WTC11 (cell line): ENCODE data around the gene TMEM198. TPM values are rescaled to one million over a fixed set of nuclear protein-coding genes. Genes with fewer than 3 reads are reported as not detected.

Experiments used
- ATAC-seq: fragments of 200-7000 bp; cut with Tn5 transposase; 2 replicates; pipeline ENCODE4 v1.10.0; 2021; ENCODE audit warnings: mild to moderate bottlenecking, moderate library complexity
- CTCF ChIA-PET: fragments of 300-600 bp; sonication (Branson Sonifier 250); formaldehyde crosslinking; loops from one replicate; lab custom pipeline; 2021; ENCODE audit warnings: antibody characterized with exemption; lab: Charles Lee
- POLR2A ChIA-PET: fragments of 350-600 bp; sonication (Branson Sonifier 250); formaldehyde crosslinking; loops from one replicate; lab custom pipeline; 2021; ENCODE audit warnings: antibody characterized with exemption; lab: Charles Lee
- DNase-seq: peaks from one replicate; pipeline ENCODE4 v3.0.0; 2021; ENCODE audit warnings: low spot score
- H3K27ac Mint-ChIP-seq: 2 replicates; pipeline ENCODE4 v1.8.0; 2021; ENCODE audit warnings: mixed read lengths
- H3K27me3 Mint-ChIP-seq: 2 replicates; pipeline ENCODE4 v1.8.0; 2021; ENCODE audit warnings: low read depth, mild to moderate bottlenecking, moderate library complexity, mixed read lengths
- H3K36me3 Mint-ChIP-seq: 2 replicates; pipeline ENCODE4 v1.8.0; 2021; ENCODE audit warnings: mixed read lengths
- H3K4me1 Mint-ChIP-seq: 2 replicates; pipeline ENCODE4 v1.8.0; 2022; ENCODE audit warnings: mixed read lengths
- H3K4me3 Mint-ChIP-seq: 2 replicates; pipeline ENCODE4 v1.8.0; 2021; ENCODE audit warnings: mild to moderate bottlenecking, moderate library complexity, mixed read lengths
- H3K9me3 Mint-ChIP-seq: 2 replicates; pipeline ENCODE4 v1.8.0; 2021; ENCODE audit warnings: mixed read lengths
- CTCF ChIP-seq: fragments of 200-600 bp; IDR thresholded peaks from 2 replicates; pipeline ENCODE4 v1.8.0; 2022; ENCODE audit warnings: antibody characterized with exemption
- FOXJ3 ChIP-seq: sonication (generic); formaldehyde crosslinking; IDR thresholded peaks from 2 replicates; pipeline ENCODE4 v1.9.0; 2021; ENCODE audit warnings: missing genetic modification reagents, mild to moderate bottlenecking, borderline replicate concordance
- JUN ChIP-seq: sonication (generic); formaldehyde crosslinking; IDR thresholded peaks from 2 replicates; pipeline ENCODE4 v1.8.0; 2023; ENCODE audit warnings: mild to moderate bottlenecking, missing genetic modification reagents
- KAT7 ChIP-seq: sonication (generic); formaldehyde crosslinking; IDR thresholded peaks from 2 replicates; pipeline ENCODE4 v1.8.1; 2023; ENCODE audit warnings: missing genetic modification reagents, mild to moderate bottlenecking, borderline replicate concordance
- MYBL2 ChIP-seq: sonication (generic); formaldehyde crosslinking; IDR thresholded peaks from 2 replicates; pipeline ENCODE4 v1.8.1; 2023; ENCODE audit warnings: mild to moderate bottlenecking, moderate library complexity, missing genetic modification reagents
- ZNF138 ChIP-seq: sonication (generic); formaldehyde crosslinking; conservative IDR thresholded peaks from 2 replicates; pipeline ENCODE4 v1.8.1; 2022; ENCODE audit warnings: mild to moderate bottlenecking, moderate library complexity, missing genetic modification reagents
- ZNF671 ChIP-seq: fragments of 250-450 bp; sonication (Bioruptor Pico); IDR thresholded peaks from 2 replicates; pipeline ENCODE4 v1.8.0; 2021; ENCODE audit warnings: mild to moderate bottlenecking
- total RNA-seq: library from RNA; stranded (reverse); gene quantifications from 3 replicates; pipeline ENCODE4 v1.2.3, GENCODE V29; 2021
- TF ChIP-seq, protein P1 (sequence below): sonication (generic); formaldehyde crosslinking; IDR thresholded peaks from 2 replicates; pipeline ENCODE4 v1.8.1; 2022; ENCODE audit warnings: low read depth, mild to moderate bottlenecking, moderate library complexity, missing genetic modification reagents, borderline replicate concordance
- TF ChIP-seq, protein P2 (sequence below): sonication (generic); formaldehyde crosslinking; IDR thresholded peaks from 2 replicates; pipeline ENCODE4 v1.8.0; 2023; ENCODE audit warnings: missing genetic modification reagents, mild to moderate bottlenecking, borderline replicate concordance

The TMEM198 gene
- total RNA-seq, 1 experiment from 2014 or later: 7.1 TPM

- TF ChIP-seq FOXJ3 (CRISPR knock-in tag): no peak
- TF ChIP-seq MYBL2: no peak
- Mint-ChIP-seq H3K4me3 (no peak overlapping the region), H3K4me1 (peaks cover 46% of the 10 kb centered on the region), H3K9me3 (no peaks in the 10 kb centered on the region), H3K27ac (no peak overlapping the region; the same call in 1 of the 2 replicates), H3K27me3 (peaks cover 7% of the 10 kb centered on the region), H3K36me3 (peaks cover 29% of the 10 kb centered on the region)
- DNase-seq (no peak), ATAC-seq (no peak)
- ChIA-PET CTCF (interaction anchor here (0.6 to 7.2 kb wide), 28 partner anchors 7 to 530 kb away, joined by 3 to 86 read pairs (median 8); partner anchors contain the start of genes CHPF, DNPEP, GMPPA and INHA), POLR2A (interaction anchor here (3.4 to 3.6 kb wide), 3 partner anchors 7 to 38 kb away, joined by 17 to 29 read pairs (median 17); partner anchors contain the start of genes INHA, OBSL1 and STK11IP)
Measured at GRCh38 chr2:219559156-219559915, 15.5 kb downstream of the TMEM198 start.

DNA sequence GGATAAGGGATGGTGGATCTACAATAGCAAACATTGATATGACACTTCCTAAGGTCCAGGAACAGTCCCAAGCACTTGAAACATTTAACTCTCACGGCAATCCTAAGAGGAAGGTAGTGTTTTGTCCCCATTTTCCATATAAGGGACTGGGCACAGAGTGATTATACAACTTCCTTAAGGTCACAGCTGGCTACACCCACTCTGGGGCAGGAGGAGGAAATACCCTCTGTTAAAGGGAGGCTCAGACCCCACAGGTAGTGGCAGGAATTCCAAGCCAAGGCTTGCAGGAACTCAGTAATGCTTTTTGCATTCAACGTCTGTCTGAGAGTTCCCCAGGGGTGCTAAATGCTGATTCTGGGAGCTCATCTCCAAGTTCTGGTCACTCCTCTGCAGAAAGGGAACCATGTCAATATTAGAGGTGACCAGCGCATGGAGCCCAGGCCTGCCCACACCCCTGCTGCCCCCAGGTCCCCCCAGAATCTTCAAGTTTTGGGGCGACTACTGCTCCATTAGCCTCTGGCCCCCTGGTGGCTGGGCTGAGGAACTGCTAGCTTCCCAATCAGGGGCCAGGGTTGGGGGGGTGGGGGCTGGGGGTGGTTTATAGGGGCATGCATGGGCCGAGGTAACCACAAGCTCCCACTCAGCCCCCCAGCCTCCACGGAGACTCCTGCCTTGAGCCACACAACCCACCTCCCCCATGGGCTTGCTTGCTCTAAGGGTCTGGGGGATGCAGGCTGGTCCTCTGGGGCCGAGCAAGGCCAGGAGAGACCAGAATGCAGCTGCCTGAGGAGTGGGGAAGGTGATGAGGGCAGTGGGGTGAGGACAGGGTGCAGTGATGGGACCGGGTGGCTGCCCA, 16.4 kb downstream of the TMEM198 start:
- POLR2A ChIA-PET: interaction anchor here (1.0 to 3.6 kb wide), 6 partner anchors 8 to 125 kb away, joined by 3 to 29 read pairs (median 10); partner anchors contain the start of genes CHPF, INHA, OBSL1 and STK11IP
- H3K4me3 Mint-ChIP-seq: no peak overlapping the region
- peaks cover 56% of the 10 kb centered on the region for H3K4me1 Mint-ChIP-seq
- TF ChIP-seq KAT7 (CRISPR knock-in tag): no peak
- no peak for TF ChIP-seq ZNF138
- TF ChIP-seq JUN (CRISPR knock-in tag): no peak
- peak; percentile 91 for TF ChIP-seq CTCF
- CTCF ChIA-PET: interaction anchor here (0.6 to 7.2 kb wide), 47 partner anchors 8 to 1622 kb away, joined by 3 to 86 read pairs (median 5); partner anchors contain the start of genes CHPF, DNPEP, GMPPA and INHA
- peaks cover 31% of the 10 kb centered on the region for H3K36me3 Mint-ChIP-seq
- peak overlapping the region; percentile 84 for H3K27ac Mint-ChIP-seq
- ATAC-seq: peak; percentile 4
- H3K9me3 Mint-ChIP-seq: no peaks in the 10 kb centered on the region
- no peak for DNase-seq
- peaks cover 4% of the 10 kb centered on the region; the same call in 1 of the 2 replicates for H3K27me3 Mint-ChIP-seq

- peak overlapping the region; percentile 84 for H3K27ac Mint-ChIP-seq
- CTCF ChIA-PET: interaction anchor here (0.7 to 7.2 kb wide), 41 partner anchors 8 to 1622 kb away, joined by 3 to 86 read pairs (median 6); partner anchors contain the start of genes CHPF, DNPEP, GMPPA and INHA
- no peak for DNase-seq
- TF ChIP-seq, protein P1, sequence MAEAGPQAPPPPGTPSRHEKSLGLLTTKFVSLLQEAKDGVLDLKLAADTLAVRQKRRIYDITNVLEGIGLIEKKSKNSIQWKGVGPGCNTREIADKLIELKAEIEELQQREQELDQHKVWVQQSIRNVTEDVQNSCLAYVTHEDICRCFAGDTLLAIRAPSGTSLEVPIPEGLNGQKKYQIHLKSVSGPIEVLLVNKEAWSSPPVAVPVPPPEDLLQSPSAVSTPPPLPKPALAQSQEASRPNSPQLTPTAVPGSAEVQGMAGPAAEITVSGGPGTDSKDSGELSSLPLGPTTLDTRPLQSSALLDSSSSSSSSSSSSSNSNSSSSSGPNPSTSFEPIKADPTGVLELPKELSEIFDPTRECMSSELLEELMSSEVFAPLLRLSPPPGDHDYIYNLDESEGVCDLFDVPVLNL: no peak
- TF ChIP-seq, protein P2, sequence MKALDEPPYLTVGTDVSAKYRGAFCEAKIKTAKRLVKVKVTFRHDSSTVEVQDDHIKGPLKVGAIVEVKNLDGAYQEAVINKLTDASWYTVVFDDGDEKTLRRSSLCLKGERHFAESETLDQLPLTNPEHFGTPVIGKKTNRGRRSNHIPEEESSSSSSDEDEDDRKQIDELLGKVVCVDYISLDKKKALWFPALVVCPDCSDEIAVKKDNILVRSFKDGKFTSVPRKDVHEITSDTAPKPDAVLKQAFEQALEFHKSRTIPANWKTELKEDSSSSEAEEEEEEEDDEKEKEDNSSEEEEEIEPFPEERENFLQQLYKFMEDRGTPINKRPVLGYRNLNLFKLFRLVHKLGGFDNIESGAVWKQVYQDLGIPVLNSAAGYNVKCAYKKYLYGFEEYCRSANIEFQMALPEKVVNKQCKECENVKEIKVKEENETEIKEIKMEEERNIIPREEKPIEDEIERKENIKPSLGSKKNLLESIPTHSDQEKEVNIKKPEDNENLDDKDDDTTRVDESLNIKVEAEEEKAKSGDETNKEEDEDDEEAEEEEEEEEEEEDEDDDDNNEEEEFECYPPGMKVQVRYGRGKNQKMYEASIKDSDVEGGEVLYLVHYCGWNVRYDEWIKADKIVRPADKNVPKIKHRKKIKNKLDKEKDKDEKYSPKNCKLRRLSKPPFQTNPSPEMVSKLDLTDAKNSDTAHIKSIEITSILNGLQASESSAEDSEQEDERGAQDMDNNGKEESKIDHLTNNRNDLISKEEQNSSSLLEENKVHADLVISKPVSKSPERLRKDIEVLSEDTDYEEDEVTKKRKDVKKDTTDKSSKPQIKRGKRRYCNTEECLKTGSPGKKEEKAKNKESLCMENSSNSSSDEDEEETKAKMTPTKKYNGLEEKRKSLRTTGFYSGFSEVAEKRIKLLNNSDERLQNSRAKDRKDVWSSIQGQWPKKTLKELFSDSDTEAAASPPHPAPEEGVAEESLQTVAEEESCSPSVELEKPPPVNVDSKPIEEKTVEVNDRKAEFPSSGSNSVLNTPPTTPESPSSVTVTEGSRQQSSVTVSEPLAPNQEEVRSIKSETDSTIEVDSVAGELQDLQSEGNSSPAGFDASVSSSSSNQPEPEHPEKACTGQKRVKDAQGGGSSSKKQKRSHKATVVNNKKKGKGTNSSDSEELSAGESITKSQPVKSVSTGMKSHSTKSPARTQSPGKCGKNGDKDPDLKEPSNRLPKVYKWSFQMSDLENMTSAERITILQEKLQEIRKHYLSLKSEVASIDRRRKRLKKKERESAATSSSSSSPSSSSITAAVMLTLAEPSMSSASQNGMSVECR (CRISPR knock-in tag): no peak
- no peak for TF ChIP-seq ZNF671 (CRISPR knock-in tag)
- TF ChIP-seq, all 79 proteins: peak for 0
- Mint-ChIP-seq H3K9me3 (no peaks in the 10 kb centered on the region), H3K4me1 (peaks cover 60% of the 10 kb centered on the region), H3K27me3 (peaks cover 2% of the 10 kb centered on the region; the same call in 1 of the 2 replicates), H3K4me3 (no peak overlapping the region), H3K36me3 (peaks cover 30% of the 10 kb centered on the region)
- no peak for ATAC-seq
- POLR2A ChIA-PET: interaction anchor here (1.0 to 3.6 kb wide), 6 partner anchors 8 to 124 kb away, joined by 3 to 29 read pairs (median 10); partner anchors contain the start of genes CHPF, INHA, OBSL1 and STK11IP
Measured at GRCh38 chr2:219560893-219561178, 17.0 kb downstream of the TMEM198 start.
